GM10266 (cell line): ENCODE data around the gene ATG5.

Experiments used
- DNase-seq: peaks from one replicate; pipeline ENCODE4 v3.0.0; 2012; ENCODE audit errors: extremely low spot score
- TF ChIP-seq, protein P1 (sequence below): IDR thresholded peaks from 2 replicates; pipeline ENCODE4 v1.5.1; 2012; ENCODE audit warnings: mild to moderate bottlenecking, low read depth; ENCODE audit not compliant: control insufficient read depth, insufficient read depth; ENCODE audit errors: missing control alignments

Gene ATG5

DNA sequence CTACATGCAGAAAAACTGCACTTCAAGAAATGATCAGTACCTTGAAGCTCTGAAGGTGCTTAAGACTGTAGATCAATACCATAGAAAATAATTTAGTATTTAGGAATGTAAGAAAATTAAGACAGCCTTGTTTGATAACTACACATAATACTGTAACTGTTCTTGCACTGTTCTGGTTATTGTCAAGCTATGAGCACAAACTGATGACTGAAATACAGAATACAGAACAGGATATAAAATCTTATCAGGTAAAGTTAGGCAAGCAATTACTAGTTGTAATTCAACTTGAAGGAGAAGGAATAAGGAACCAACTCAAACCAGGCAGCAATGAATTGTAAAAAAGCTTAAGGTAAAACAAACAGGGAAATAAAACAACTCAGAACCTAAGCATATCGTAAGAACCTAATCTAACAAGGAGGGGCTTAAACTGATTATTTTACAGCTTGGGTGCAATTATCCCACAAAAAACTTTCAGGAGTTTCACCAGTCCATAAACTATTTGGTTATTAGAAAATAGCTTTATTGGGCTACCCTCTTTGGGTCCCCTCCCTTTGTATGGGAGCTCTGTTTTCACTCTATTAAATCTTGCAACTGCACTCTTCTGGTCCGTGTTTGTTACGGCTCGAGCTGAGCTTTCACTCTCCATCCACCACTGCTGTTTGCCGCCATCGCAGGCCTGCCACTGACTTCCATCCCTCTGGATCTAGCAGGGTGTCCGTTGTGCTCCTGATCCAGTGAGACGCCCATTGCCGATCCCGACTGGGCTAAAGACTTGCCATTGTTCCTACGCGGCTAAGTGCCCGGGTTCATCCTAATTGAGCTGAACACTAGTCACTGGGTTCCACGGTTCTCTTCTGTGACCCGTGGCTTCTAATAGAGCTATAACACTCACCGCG, 97.7 kb downstream of the ATG5 start:
- TF ChIP-seq, protein P1, sequence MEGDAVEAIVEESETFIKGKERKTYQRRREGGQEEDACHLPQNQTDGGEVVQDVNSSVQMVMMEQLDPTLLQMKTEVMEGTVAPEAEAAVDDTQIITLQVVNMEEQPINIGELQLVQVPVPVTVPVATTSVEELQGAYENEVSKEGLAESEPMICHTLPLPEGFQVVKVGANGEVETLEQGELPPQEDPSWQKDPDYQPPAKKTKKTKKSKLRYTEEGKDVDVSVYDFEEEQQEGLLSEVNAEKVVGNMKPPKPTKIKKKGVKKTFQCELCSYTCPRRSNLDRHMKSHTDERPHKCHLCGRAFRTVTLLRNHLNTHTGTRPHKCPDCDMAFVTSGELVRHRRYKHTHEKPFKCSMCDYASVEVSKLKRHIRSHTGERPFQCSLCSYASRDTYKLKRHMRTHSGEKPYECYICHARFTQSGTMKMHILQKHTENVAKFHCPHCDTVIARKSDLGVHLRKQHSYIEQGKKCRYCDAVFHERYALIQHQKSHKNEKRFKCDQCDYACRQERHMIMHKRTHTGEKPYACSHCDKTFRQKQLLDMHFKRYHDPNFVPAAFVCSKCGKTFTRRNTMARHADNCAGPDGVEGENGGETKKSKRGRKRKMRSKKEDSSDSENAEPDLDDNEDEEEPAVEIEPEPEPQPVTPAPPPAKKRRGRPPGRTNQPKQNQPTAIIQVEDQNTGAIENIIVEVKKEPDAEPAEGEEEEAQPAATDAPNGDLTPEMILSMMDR, result no peak
- DNase-seq, result no peak

DNA sequence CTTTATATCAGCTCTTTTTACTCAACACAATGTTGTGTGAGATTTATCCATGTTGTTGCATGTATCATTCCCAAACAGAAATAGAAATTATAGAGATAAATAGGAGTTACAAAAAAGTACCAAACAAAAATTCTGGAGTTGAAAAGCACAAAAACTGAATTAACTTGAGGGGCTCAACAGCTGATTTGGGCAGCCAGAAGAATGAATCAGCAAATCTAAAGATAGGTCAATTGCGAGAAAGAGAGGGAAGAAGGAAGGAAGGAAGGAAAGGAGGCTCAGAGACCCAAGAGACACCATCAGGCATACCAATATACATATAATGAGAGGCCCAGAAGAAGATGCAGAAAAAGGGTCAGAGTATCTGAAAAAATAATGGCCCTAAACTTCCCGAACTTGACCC, 98.9 kb downstream of the ATG5 start:
- TF ChIP-seq, protein P1, result no peak
- DNase-seq, result no peak

DNA sequence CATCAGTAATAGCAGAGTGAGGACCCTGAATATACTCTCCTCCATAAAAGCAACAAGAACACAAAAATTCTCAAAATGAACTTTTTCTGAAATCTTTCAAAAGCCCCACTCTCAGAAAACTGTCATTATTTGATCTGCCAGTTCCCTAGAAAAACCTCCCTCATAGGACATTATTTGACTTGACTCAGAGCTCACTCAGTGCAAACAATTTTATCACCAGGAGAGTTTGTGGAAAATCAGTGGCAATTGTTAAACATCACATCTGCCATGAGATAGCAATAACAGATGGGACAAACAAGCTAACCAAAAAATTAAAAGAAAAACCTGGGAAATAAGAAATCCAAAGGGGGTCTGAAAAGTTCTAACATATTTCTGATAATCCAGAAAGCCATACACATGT, 100.0 kb downstream of the ATG5 start:
- no peak for DNase-seq
- TF ChIP-seq, protein P1, result no peak

DNA sequence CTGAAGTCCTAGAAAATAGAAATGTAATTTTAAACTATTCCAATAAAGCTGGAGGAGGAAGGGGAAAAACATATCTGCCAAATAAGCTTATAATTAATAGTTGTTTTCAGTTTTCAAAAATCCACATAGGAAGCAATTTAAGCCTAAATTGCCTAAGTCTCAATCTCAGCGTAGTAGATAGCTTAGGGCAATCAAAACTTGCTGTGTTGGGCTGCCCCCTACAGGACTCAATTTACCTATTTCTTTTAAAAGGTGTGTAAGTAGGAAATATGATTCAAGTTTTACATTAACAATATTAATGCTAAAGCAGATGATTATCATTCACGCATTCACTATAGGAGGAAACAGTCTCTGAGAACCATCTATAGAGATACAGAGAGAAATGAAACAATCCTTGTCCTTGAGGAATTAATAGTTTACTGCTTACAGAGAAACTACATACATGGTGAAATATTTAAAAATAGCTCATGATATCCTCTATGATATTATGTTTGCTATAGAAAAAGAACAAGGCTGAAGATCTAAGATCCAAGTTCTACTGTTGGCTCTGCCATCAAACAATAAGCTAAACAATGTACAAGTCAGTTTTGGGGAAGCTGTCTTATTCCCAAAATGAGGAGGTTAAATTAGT, 102.1 kb downstream of the ATG5 start:
- DNase-seq, result peak; percentile 31
- TF ChIP-seq, protein P1, result peak; percentile 58

DNA sequence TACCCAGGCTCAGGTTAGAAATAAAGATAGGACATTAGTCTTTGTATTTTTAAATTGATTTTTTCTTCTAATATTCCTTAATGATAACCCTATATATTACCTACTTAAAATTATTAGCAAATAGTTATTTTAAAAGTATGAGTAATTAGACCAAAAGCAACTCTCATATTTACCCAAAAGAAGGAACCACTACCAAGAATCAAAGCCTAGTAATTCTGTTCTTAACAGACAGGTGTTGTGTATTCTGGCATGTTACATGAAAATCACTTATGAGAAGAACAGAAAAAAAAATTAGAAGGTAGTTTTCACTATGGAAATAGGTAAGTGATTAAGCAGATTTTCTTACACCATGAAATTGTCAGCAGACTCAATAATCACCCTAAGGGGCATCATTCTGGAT, 105.1 kb downstream of the ATG5 start:
- DNase-seq, result peak; percentile 9
- TF ChIP-seq, protein P1, result no peak

DNA sequence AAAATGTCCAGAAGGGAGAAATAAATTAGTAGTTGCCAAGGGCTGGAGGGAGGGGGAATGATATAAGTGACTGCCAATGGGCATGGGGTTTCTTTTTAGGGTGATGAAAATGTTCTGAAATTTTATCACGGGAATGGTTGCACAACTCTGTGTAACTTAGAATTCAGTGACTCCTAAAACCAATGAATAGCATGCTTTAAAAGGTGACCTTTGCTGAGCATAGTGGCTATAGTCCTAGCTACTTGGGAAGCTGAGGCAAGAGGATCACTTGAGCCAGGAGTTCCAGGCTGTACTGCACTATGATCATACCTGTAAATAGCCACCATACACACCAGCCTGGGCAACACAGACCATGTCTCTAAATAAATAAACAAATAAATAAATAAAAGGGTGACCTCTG, 109.0 kb downstream of the ATG5 start:
- no peak for DNase-seq
- TF ChIP-seq, protein P1, result no peak

DNA sequence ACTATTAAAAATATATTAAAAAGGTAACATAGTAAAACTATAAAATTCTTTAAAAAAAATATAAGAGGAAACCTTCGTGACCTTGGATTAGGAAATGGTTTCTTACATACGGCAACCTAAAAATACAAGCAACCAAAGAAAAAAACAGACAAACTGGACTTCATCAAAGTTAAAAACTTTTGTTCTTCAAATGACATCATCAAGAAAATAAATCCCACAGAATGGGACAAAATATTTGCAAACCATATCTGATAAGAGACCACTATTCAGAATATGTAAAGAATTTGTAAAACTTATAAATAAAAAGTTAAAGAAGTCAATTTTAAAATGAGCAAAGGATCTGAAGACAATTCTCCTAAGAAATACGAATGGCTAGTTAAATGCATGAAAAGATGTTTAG, 110.0 kb downstream of the ATG5 start:
- no peak for DNase-seq
- TF ChIP-seq, protein P1, result no peak
